Measurements from ENCODE around the gene RAPGEF1. TPM values are rescaled to one million over a fixed set of nuclear protein-coding genes. Genes with fewer than 3 reads are reported as not detected.
A peak's percentile ranks its signal among the peaks of the same experiment; 100 is the strongest.

The RAPGEF1 gene
- total RNA-seq, 6 experiments from 2014 or later, result 22.9 to 53.6 (median 30.2) TPM

DNA sequence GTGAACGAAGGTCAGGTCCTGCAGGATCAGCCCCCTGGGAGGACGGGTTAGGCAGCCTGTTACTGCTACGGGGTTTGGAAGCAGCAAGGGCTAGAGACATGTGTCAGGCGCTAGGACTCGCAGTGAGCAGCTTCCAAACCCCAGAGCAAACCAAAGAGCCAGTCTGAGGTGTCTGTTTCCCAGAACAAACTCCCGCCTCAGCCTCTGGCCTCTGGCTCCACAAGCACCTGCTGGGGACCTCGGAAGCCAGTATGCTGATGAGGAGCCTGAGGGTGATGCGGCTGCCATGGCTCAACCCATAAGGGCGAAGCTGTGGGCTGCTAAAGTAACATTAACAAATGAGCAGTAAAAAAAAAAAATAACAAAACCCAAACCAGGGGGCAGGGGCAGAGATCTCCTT is 159.5 kb downstream of the RAPGEF1 start:
- Histone ChIP-seq H3K4me3 (no peak overlapping the region), H3K36me3 (peaks cover 0 to 41% (median 4%) of the 10 kb centered on the region in 4 donors), H3K4me1 (peaks cover 0 to 18% (median 8%) of the 10 kb centered on the region in 4 donors), H3K27me3 (no peaks in the 10 kb centered on the region), H3K9me3 (no peaks in the 10 kb centered on the region), H3K27ac (peak overlapping the region in 1 of 3 donors; percentile 33)
- ATAC-seq, result peak in 1 of 4 donors; percentile 12
- intact Hi-C loops (cut with DNase I), result no loop called here
- TF ChIP-seq POLR2A (IDR thresholded peaks at IDR 0.05), result no peak
- TF ChIP-seq, protein P1, sequence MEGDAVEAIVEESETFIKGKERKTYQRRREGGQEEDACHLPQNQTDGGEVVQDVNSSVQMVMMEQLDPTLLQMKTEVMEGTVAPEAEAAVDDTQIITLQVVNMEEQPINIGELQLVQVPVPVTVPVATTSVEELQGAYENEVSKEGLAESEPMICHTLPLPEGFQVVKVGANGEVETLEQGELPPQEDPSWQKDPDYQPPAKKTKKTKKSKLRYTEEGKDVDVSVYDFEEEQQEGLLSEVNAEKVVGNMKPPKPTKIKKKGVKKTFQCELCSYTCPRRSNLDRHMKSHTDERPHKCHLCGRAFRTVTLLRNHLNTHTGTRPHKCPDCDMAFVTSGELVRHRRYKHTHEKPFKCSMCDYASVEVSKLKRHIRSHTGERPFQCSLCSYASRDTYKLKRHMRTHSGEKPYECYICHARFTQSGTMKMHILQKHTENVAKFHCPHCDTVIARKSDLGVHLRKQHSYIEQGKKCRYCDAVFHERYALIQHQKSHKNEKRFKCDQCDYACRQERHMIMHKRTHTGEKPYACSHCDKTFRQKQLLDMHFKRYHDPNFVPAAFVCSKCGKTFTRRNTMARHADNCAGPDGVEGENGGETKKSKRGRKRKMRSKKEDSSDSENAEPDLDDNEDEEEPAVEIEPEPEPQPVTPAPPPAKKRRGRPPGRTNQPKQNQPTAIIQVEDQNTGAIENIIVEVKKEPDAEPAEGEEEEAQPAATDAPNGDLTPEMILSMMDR (IDR thresholded peaks at IDR 0.05), result no peak
- DNase-seq, result no peak
- 77% methylated on average over 3 of the region's 9 CpGs for WGBS (ENCODE audit: insufficient coverage, low coverage, low lambda C conversion rate, missing lambda C conversion rate)

GRCh38 chr9:131579789-131580211 is 160.1 kb downstream of the RAPGEF1 start:
- DNase-seq (peak in 1 of 3 donors; percentile 50), ATAC-seq (peak; percentile 16 to 52 (median 38))
- no peak overlapping the region for H3K4me3 ChIP-seq
- H3K36me3 ChIP-seq, result peaks cover 0 to 41% (median 4%) of the 10 kb centered on the region in 4 donors
- H3K4me1 ChIP-seq, result peaks cover 0 to 18% (median 8%) of the 10 kb centered on the region in 4 donors
- intact Hi-C loops (cut with DNase I), result no loop called here
- WGBS (ENCODE audit: insufficient coverage, low coverage, low lambda C conversion rate, missing lambda C conversion rate), result 40% methylated on average over 1 of the region's 8 CpGs
- peak overlapping the region in 2 of 3 donors; percentile 33 to 60 for H3K27ac ChIP-seq
- TF ChIP-seq, protein P1 (IDR thresholded peaks at IDR 0.05), result no peak
- no peak for TF ChIP-seq POLR2A (IDR thresholded peaks at IDR 0.05)
- H3K9me3 ChIP-seq, result no peaks in the 10 kb centered on the region
- no peaks in the 10 kb centered on the region for H3K27me3 ChIP-seq

DNA sequence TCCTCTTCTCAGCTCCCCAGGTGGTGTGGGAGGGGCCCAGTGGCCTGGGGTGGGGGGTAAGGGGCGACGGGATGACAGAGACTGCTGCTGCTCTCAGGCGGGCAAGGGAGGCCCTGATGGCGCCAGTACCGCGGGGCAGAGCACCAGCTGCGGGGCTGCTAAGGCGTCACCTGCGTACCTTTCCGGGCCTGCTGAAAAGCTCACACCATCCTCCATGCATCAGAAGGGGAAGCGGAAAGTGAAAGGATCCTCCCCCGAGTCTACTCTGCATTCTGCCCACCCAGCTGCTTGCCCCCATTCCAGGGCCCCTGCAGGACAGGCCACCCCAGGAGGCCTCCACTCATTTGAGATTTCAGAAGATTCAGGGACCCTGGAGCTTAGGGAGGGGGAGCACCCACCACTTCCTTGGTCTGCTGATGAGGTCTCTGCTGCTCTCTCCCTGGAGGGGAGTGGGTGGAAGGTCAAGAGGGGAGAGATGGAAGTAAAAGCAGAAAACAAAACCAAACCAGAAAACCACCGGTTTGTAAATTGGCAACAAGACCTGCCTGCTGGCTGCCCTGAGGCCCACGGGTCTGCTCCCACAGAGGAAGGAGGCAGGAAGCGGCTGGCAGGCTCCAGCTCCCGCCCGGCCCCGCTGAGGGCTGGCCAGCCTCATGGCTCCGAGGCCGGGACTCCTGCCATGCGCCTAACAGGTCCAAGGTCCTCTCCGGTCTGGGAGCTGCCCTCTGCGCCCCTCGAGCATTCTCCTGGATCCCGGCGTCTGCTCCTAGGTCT is 161.0 kb downstream of the RAPGEF1 start:
- Histone ChIP-seq H3K9me3 (no peaks in the 10 kb centered on the region), H3K4me1 (peaks cover 0 to 18% (median 8%) of the 10 kb centered on the region in 4 donors), H3K27me3 (no peaks in the 10 kb centered on the region), H3K4me3 (no peak overlapping the region), H3K27ac (peak overlapping the region in 2 of 3 donors; percentile 33 to 60), H3K36me3 (peaks cover 0 to 32% (median 3%) of the 10 kb centered on the region in 4 donors)
- 40% methylated on average over 6 of the region's 26 CpGs for WGBS (ENCODE audit: insufficient coverage, low coverage, low lambda C conversion rate, missing lambda C conversion rate)
- intact Hi-C loops (cut with DNase I), result no loop called here
- no peak for TF ChIP-seq POLR2A (IDR thresholded peaks at IDR 0.05)
- TF ChIP-seq, protein P1 (IDR thresholded peaks at IDR 0.05), result no peak
- ATAC-seq (peak; percentile 86 to 94 (median 90)), DNase-seq (peak; percentile 78 to 89 (median 89))

GRCh38 chr9:131578021-131578420 is 161.9 kb downstream of the RAPGEF1 start:
- no peak overlapping the region for H3K27ac ChIP-seq
- no peak for ATAC-seq
- H3K4me3 ChIP-seq, result no peak overlapping the region
- TF ChIP-seq POLR2A (IDR thresholded peaks at IDR 0.05), result no peak
- TF ChIP-seq, protein P1 (IDR thresholded peaks at IDR 0.05), result no peak
- peaks cover 0 to 28% (median 1%) of the 10 kb centered on the region in 4 donors for H3K36me3 ChIP-seq
- H3K27me3 ChIP-seq, result no peaks in the 10 kb centered on the region
- intact Hi-C loops (cut with DNase I), result no loop called here
- no peak for DNase-seq
- 82% methylated on average over 4 of the region's 13 CpGs for WGBS (ENCODE audit: insufficient coverage, low coverage, low lambda C conversion rate, missing lambda C conversion rate)
- peaks cover 0 to 18% (median 8%) of the 10 kb centered on the region in 4 donors for H3K4me1 ChIP-seq
- H3K9me3 ChIP-seq, result no peaks in the 10 kb centered on the region
